Suprapubic skin (tissue), 4 donors: ENCODE results near the gene BDKRB2. TPM values are rescaled to one million over a fixed set of nuclear protein-coding genes. Genes with fewer than 3 reads are reported as not detected.

Experiments used
- DNase-seq, 2 donors: peaks; one replicate each; pipeline ENCODE4 v3.0.0-alpha.2; 2019; ENCODE audit warnings: low spot score in 2 of 2
- H3K27ac ChIP-seq: fragments of 200-600 bp; sonication (generic); one replicate; pipeline ENCODE4 v1.5.1; 2019
- H3K27me3 ChIP-seq: fragments of 200-600 bp; sonication (generic); one replicate; pipeline ENCODE4 v1.5.1; 2019
- H3K36me3 ChIP-seq: fragments of 200-600 bp; sonication (generic); one replicate; pipeline ENCODE4 v1.5.1; 2019
- H3K4me1 ChIP-seq: fragments of 200-600 bp; sonication (generic); one replicate; pipeline ENCODE4 v1.5.1; 2019
- H3K4me3 ChIP-seq: fragments of 200-600 bp; sonication (generic); one replicate; pipeline ENCODE4 v1.5.1; 2019; ENCODE audit warnings: mild to moderate bottlenecking
- H3K9me3 ChIP-seq: fragments of 200-600 bp; sonication (generic); one replicate; pipeline ENCODE4 v1.5.1; 2019
- CTCF ChIP-seq, 2 donors: fragments of 200-600 bp in 1 of 2; fragments of 450-650 bp in 1 of 2; sonication (generic) in 1 of 2; IDR thresholded peaks; one replicate each; pipeline ENCODE4 v1.5.1; 2016 to 2019; ENCODE audit warnings: antibody characterized with exemption in 2 of 2, mild to moderate bottlenecking in 1 of 2, moderate library complexity in 1 of 2
- EP300 ChIP-seq: sonication (generic); formaldehyde crosslinking; IDR thresholded peaks from one replicate; pipeline ENCODE4 v1.6.1; 2017; ENCODE audit warnings: antibody characterized with exemption
- POLR2A ChIP-seq, 2 donors: fragments of 450-650 bp; IDR thresholded peaks; one replicate each; pipeline ENCODE4 v1.6.1; 2017; ENCODE audit warnings: antibody characterized with exemption in 2 of 2, mild to moderate bottlenecking in 2 of 2, moderate library complexity in 2 of 2
- POLR2AphosphoS5 ChIP-seq, 3 donors: sonication (generic); formaldehyde crosslinking; IDR thresholded peaks; one replicate each; pipeline ENCODE4 v1.6.1; 2017; ENCODE audit warnings: antibody characterized with exemption in 3 of 3
- WGBS: methylation state at CpG from one replicate; pipeline ENCODE4 v1.1.5; 2018; 5-methylcytosine and 5-hydroxymethylcytosine counted together
- total RNA-seq, 4 donors: library from RNA; depleted of rRNA; stranded (reverse); fragments of >200 nt; gene quantifications; one replicate each; pipeline ENCODE4 v1.1.0, GENCODE V29; 2016

BDKRB2 gene
- total RNA-seq, result 10 to 100 TPM in 3 of 4 donors, 1 to 10 TPM in 1; 9.7 to 17.9 (median 14.3) TPM

GRCh38 chr14:96204151-96205058, at the start of gene BDKRB2:
TSS of gene BDKRB2 (plus strand) at chr14:96204839. CDS start at chr14:96237108, 32,269 bp downstream.
- Histone ChIP-seq H3K27me3 (no peaks in the 10 kb centered on the region), H3K4me1 (peaks cover 35% of the 10 kb centered on the region), H3K27ac (peak within 1 kb of the TSS; percentile 77), H3K9me3 (no peaks in the 10 kb centered on the region), H3K4me3 (peak within 1 kb of the TSS; percentile 54), H3K36me3 (no peaks in the 10 kb centered on the region)
- TF ChIP-seq CTCF (IDR thresholded peaks at IDR 0.05) (no peak), POLR2AphosphoS5 (IDR thresholded peaks at IDR 0.05) (peak in 1 of 3 donors; percentile 41)
- peak; percentile 87 to 90 for DNase-seq
- 13% methylated on average over 37 of the region's 41 CpGs for WGBS

- H3K27ac ChIP-seq, result no peak overlapping the region
- no peaks in the 10 kb centered on the region for H3K36me3 ChIP-seq
- no peaks in the 10 kb centered on the region for H3K9me3 ChIP-seq
- H3K4me3 ChIP-seq, result no peak overlapping the region
- no peaks in the 10 kb centered on the region for H3K27me3 ChIP-seq
- H3K4me1 ChIP-seq, result no peaks in the 10 kb centered on the region
- WGBS, result 100% methylated on average over 2 of the region's 2 CpGs
- no peak for TF ChIP-seq CTCF (IDR thresholded peaks at IDR 0.05)
- TF ChIP-seq POLR2A (IDR thresholded peaks at IDR 0.05), result no peak
- no peak for TF ChIP-seq EP300
- no peak for TF ChIP-seq POLR2AphosphoS5 (IDR thresholded peaks at IDR 0.05)
- no peak for DNase-seq
Observed at GRCh38 chr14:96154900-96155299, 49.7 kb upstream of the BDKRB2 start.

GRCh38 chr14:96156804-96157760, 47.6 kb upstream of the BDKRB2 start:
- no peaks in the 10 kb centered on the region for H3K27me3 ChIP-seq
- no peak overlapping the region for H3K27ac ChIP-seq
- DNase-seq, result peak; percentile 13 to 52
- no peak overlapping the region for H3K4me3 ChIP-seq
- H3K36me3 ChIP-seq, result no peaks in the 10 kb centered on the region
- H3K4me1 ChIP-seq, result no peaks in the 10 kb centered on the region
- H3K9me3 ChIP-seq, result no peaks in the 10 kb centered on the region
- no peak for TF ChIP-seq EP300
- WGBS, result 82% methylated on average over 7 of the region's 7 CpGs

GRCh38 chr14:96158735-96159134, 45.9 kb upstream of the BDKRB2 start:
- Histone ChIP-seq H3K4me1 (no peaks in the 10 kb centered on the region), H3K4me3 (no peak overlapping the region), H3K36me3 (no peaks in the 10 kb centered on the region), H3K9me3 (no peaks in the 10 kb centered on the region), H3K27me3 (no peaks in the 10 kb centered on the region), H3K27ac (no peak overlapping the region)
- WGBS, result 92% methylated on average over 7 of the region's 7 CpGs
- peak; percentile 21 to 37 for DNase-seq
- TF ChIP-seq POLR2A (IDR thresholded peaks at IDR 0.05) (no peak), POLR2AphosphoS5 (IDR thresholded peaks at IDR 0.05) (no peak), EP300 (no peak), CTCF (IDR thresholded peaks at IDR 0.05) (no peak)

GRCh38 chr14:96160076-96160912, 44.3 kb upstream of the BDKRB2 start:
- WGBS, result 89% methylated on average over 8 of the region's 8 CpGs
- no peak for DNase-seq

More at GRCh38 chr14:96160076-96160912, 44.3 kb upstream of the BDKRB2 start:
- no peaks in the 10 kb centered on the region for H3K27me3 ChIP-seq
- H3K36me3 ChIP-seq, result no peaks in the 10 kb centered on the region
- H3K4me3 ChIP-seq, result no peak overlapping the region
- TF ChIP-seq POLR2AphosphoS5 (IDR thresholded peaks at IDR 0.05), result no peak
- no peak for TF ChIP-seq EP300
- no peak for TF ChIP-seq CTCF (IDR thresholded peaks at IDR 0.05)
- TF ChIP-seq POLR2A (IDR thresholded peaks at IDR 0.05), result no peak
- no peak overlapping the region for H3K27ac ChIP-seq
- H3K4me1 ChIP-seq, result no peaks in the 10 kb centered on the region
- H3K9me3 ChIP-seq, result no peaks in the 10 kb centered on the region
